ENCODE measurements around the gene ASL. TPM values are rescaled to one million over a fixed set of nuclear protein-coding genes. Genes with fewer than 3 reads are reported as not detected.
A peak's percentile ranks its signal among the peaks of the same experiment; 100 is the strongest.
"Not testable (repeated sequence)": the region's sequence is repeated elsewhere in the genome, so short reads cannot be mapped to it uniquely, and the experiment has no call there.

The ASL gene
- total and polyA plus RNA-seq, 7 donors = 3.3 to 32.9 (median 6.5) TPM

GRCh38 chr7:66118603-66119002, 43.0 kb downstream of the ASL start:
- Histone ChIP-seq H3K27ac (peak overlapping the region; percentile 55), H3K36me3 (ENCODE audit: insufficient read depth in 1 of 2, low read depth in 1 of 2) (peaks cover 0 to 8% of the 10 kb centered on the region in 2 donors), H3K27me3 (ENCODE audit: insufficient read depth in 3 of 3, low read length in 2 of 3) (no peaks in the 10 kb centered on the region), H3K4me3 (no peak overlapping the region), H3K4me1 (peaks cover 52% of the 10 kb centered on the region), H3K9me3 (no peaks in the 10 kb centered on the region)
- ATAC-seq = no peak
- TF ChIP-seq, protein P1, sequence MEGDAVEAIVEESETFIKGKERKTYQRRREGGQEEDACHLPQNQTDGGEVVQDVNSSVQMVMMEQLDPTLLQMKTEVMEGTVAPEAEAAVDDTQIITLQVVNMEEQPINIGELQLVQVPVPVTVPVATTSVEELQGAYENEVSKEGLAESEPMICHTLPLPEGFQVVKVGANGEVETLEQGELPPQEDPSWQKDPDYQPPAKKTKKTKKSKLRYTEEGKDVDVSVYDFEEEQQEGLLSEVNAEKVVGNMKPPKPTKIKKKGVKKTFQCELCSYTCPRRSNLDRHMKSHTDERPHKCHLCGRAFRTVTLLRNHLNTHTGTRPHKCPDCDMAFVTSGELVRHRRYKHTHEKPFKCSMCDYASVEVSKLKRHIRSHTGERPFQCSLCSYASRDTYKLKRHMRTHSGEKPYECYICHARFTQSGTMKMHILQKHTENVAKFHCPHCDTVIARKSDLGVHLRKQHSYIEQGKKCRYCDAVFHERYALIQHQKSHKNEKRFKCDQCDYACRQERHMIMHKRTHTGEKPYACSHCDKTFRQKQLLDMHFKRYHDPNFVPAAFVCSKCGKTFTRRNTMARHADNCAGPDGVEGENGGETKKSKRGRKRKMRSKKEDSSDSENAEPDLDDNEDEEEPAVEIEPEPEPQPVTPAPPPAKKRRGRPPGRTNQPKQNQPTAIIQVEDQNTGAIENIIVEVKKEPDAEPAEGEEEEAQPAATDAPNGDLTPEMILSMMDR (IDR thresholded peaks at IDR 0.05) = no peak
- 64 to 70% (median 67%) methylated on average over 3 of the region's 3 CpGs for WGBS, 3 donors
- intact Hi-C loops (cut with DNase I) = loop anchor here (5.0 kb wide), 1 partner anchor 41 kb away; the partner anchor contains the start of gene ASL (in 2 of the 2)
- no peak for DNase-seq

- H3K27ac ChIP-seq = no peak overlapping the region
- TF ChIP-seq, protein P1 (IDR thresholded peaks at IDR 0.05) = no peak
- intact Hi-C loops (cut with DNase I) = loop anchor here (5.0 kb wide), 1 partner anchor 42 kb away; the partner anchor contains the start of gene ASL (in 2 of the 2)
- no peaks in the 10 kb centered on the region for H3K27me3 ChIP-seq (ENCODE audit: insufficient read depth in 3 of 3, low read length in 2 of 3)
- H3K4me1 ChIP-seq = peaks cover 55% of the 10 kb centered on the region
- no peak overlapping the region for H3K4me3 ChIP-seq
- ATAC-seq (no peak), DNase-seq (no peak)
- no peaks in the 10 kb centered on the region for H3K9me3 ChIP-seq
- peaks cover 0 to 8% of the 10 kb centered on the region in 2 donors for H3K36me3 ChIP-seq (ENCODE audit: insufficient read depth in 1 of 2, low read depth in 1 of 2)
- 85 to 87% (median 87%) methylated on average over 4 of the region's 4 CpGs for WGBS, 3 donors
These were observed 43.7 kb downstream of the ASL start for GRCh38 chr7:66119245-66119850.

DNA sequence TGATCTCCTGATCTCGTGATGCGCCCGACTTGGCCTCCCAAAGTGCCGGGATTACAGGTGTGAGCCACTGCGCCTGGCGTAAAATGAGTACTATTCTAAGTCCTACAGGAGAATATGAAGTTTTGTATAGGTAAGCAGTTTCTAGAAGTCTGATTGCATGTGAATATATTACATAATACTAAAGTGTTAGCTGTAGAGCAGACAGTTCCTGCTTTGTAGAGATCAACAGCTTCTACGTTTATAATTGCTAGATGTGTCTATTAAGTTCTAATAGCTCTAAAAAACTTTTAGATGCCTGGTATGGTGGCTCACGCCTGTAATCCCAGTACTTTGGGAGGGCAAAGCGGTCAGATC, 47.5 kb downstream of the ASL start:
- WGBS, 3 donors = 95 to 96% (median 96%) methylated on average over 9 of the region's 9 CpGs
- peak overlapping the region; percentile 36 for H3K27ac ChIP-seq
- ATAC-seq = no peak

DNA sequence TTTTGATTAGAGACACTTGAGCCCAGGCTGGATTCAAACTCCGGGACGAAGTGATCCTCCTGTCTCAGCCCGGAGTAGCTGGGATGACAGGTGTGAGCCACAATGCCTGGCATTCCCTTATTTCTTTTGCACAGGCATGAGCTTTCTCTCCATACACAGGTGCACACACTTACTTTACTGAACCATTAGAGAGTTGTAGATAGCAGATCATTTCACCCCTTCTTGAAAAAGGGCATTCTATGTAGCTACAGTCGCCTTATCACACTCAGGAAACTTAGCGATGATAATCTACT, 48.9 kb downstream of the ASL start:
- WGBS, 3 donors = 31 to 40% (median 33%) methylated on average over 5 of the region's 5 CpGs
- H3K9me3 ChIP-seq; H3K27me3 ChIP-seq (ENCODE audit: insufficient read depth in 3 of 3, low read length in 2 of 3); DNase-seq; intact Hi-C loops (cut with DNase I); H3K36me3 ChIP-seq (ENCODE audit: insufficient read depth in 1 of 2, low read depth in 1 of 2): not testable (repeated sequence)
- peak overlapping the region; percentile 27 for H3K4me3 ChIP-seq
- ATAC-seq = peak in 2 of 4 donors; percentile 36 to 40
- peak overlapping the region; percentile 77 for H3K27ac ChIP-seq
- H3K4me1 ChIP-seq = peaks cover 58% of the 10 kb centered on the region

More for the DNA sequence above, 47.5 kb downstream of the ASL start:
- Histone ChIP-seq H3K27me3 (ENCODE audit: insufficient read depth in 3 of 3, low read length in 2 of 3) (no peaks in the 10 kb centered on the region), H3K36me3 (ENCODE audit: insufficient read depth in 1 of 2, low read depth in 1 of 2) (peaks cover 0 to 8% of the 10 kb centered on the region in 2 donors), H3K4me1 (peaks cover 68% of the 10 kb centered on the region), H3K4me3 (no peak overlapping the region), H3K9me3 (no peaks in the 10 kb centered on the region)
- intact Hi-C loops (cut with DNase I) = no loop called here
- TF ChIP-seq, protein P1 (IDR thresholded peaks at IDR 0.05) = no peak
- DNase-seq = no peak

- peak; percentile 70 to 87 (median 77) for ATAC-seq
- no peaks in the 10 kb centered on the region for H3K27me3 ChIP-seq (ENCODE audit: insufficient read depth in 3 of 3, low read length in 2 of 3)
- peaks cover 0 to 10% of the 10 kb centered on the region in 2 donors for H3K36me3 ChIP-seq (ENCODE audit: insufficient read depth in 1 of 2, low read depth in 1 of 2)
- H3K27ac ChIP-seq = peak overlapping the region; percentile 77
- H3K4me3 ChIP-seq = peak overlapping the region; percentile 27
- 7 to 23% (median 10%) methylated on average over 4 of the region's 4 CpGs for WGBS, 3 donors
- peaks cover 54% of the 10 kb centered on the region for H3K4me1 ChIP-seq
- intact Hi-C loops (cut with DNase I) = no loop called here
- H3K9me3 ChIP-seq = no peaks in the 10 kb centered on the region
- DNase-seq = no peak
- TF ChIP-seq, protein P1 (IDR thresholded peaks at IDR 0.05) = no peak
These were observed 49.6 kb downstream of the ASL start for GRCh38 chr7:66125052-66125694.

DNA sequence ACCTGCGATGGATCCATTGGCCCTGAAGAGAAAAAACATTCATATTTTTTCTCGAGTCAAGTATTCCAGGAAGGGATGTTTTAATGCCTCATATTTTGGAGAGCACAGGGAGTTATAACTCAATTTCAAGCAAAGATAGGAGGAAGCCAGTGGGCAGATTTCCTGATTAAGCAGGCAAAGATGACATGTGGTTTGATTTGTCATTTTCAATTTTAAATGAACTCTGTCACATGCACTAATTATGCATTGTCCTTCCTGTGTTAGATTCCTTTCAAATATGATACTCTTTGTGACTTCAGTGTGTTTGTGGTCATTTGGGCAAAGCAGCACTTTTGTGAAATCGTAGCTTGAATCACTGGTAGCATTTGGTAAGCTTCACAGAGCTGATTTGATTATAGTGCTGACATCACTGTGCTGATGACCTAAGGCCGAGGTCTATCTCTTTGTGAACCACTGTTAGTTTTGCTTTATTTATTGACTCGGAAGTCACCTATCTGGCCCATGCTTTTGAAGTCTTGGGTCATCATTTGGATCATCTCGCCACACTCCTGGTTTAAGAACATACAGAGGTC, 50.2 kb downstream of the ASL start:
- DNase-seq; H3K4me3 ChIP-seq; intact Hi-C loops (cut with DNase I); H3K9me3 ChIP-seq; H3K27me3 ChIP-seq (ENCODE audit: insufficient read depth in 3 of 3, low read length in 2 of 3): not testable (repeated sequence)
- H3K36me3 ChIP-seq (ENCODE audit: insufficient read depth in 1 of 2, low read depth in 1 of 2) = peaks cover 0 to 17% of the 10 kb centered on the region in 2 donors
- peaks cover 54% of the 10 kb centered on the region for H3K4me1 ChIP-seq
- ATAC-seq = peak; percentile 52 to 68 (median 61)
- peak overlapping the region; percentile 77 for H3K27ac ChIP-seq
- 40 to 54% (median 46%) methylated on average over 6 of the region's 6 CpGs for WGBS, 3 donors

GRCh38 chr7:66127172-66127571, 51.6 kb downstream of the ASL start:
- H3K27ac ChIP-seq = peak overlapping the region; percentile 77

More at GRCh38 chr7:66127172-66127571, 51.6 kb downstream of the ASL start:
- H3K9me3 ChIP-seq; H3K4me3 ChIP-seq; DNase-seq; H3K27me3 ChIP-seq (ENCODE audit: insufficient read depth in 3 of 3, low read length in 2 of 3); intact Hi-C loops (cut with DNase I): not testable (repeated sequence)
- Histone ChIP-seq H3K4me1 (peaks cover 48% of the 10 kb centered on the region), H3K36me3 (ENCODE audit: insufficient read depth in 1 of 2, low read depth in 1 of 2) (peaks cover 5 to 21% of the 10 kb centered on the region in 2 donors)
- WGBS, 3 donors = 30 to 61% (median 46%) methylated on average over 3 of the region's 3 CpGs
- ATAC-seq = peak; percentile 14 to 58 (median 42)

Data from psoas muscle (tissue), 8 donors.